ENCODE results near the gene SMYD3. TPM values are rescaled to one million over a fixed set of nuclear protein-coding genes. Genes with fewer than 3 reads are reported as not detected.

Gene SMYD3
- total and polyA plus RNA-seq, 2 of the 4 experiments (the other 2 are of a cell fraction), result 26.5 to 37.6 TPM

- Histone ChIP-seq H4K8ac (ENCODE audit: low read depth in 2 of 2, low read length in 2 of 2) (no peak overlapping the region), H3K79me1 (ENCODE audit: low read depth in 1 of 2, low read length in 2 of 2) (no peaks in the 10 kb centered on the region), H2AK5ac (ENCODE audit: low read depth, low read length) (no peak overlapping the region), H2BK15ac (ENCODE audit: low read depth, low read length) (no peak overlapping the region), H3K4me1 (ENCODE audit: control insufficient read depth, insufficient read depth, low read length) (peaks cover 4% of the 10 kb centered on the region; the same call in 1 of the 2 replicates), H3K27me3 (ENCODE audit: control insufficient read depth, insufficient read depth, low read length) (no peaks in the 10 kb centered on the region), H2AK9ac (replicated peaks; ENCODE audit: low read depth, low read length, poor library complexity) (no peak overlapping the region), H3K9me1 (ENCODE audit: insufficient read depth, low read length) (no peaks in the 10 kb centered on the region), H2AFZ (replicated peaks; ENCODE audit: low read length, poor library complexity) (no peak overlapping the region), H3K14ac (replicated peaks; ENCODE audit: low read depth, low read length) (no peak overlapping the region), H4K20me1 (ENCODE audit: insufficient read depth, low read length) (no peaks in the 10 kb centered on the region), H3K36me3 (ENCODE audit: control insufficient read depth, insufficient read depth, low read length) (no peaks in the 10 kb centered on the region), H3K27ac (ENCODE audit: insufficient read depth, low read length) (no peak overlapping the region), H3K9me3 (ENCODE audit: control insufficient read depth, insufficient read depth, low read length) (no peaks in the 10 kb centered on the region), H2BK120ac (ENCODE audit: low read depth, low read length) (no peak overlapping the region), H3K9ac (ENCODE audit: low read depth, low read length) (no peak overlapping the region), H3K56ac (ENCODE audit: extremely low read depth, insufficient read depth, low read length) (no peak overlapping the region), H3K23ac (ENCODE audit: low read depth, low read length) (no peak overlapping the region), H3K4me2 (ENCODE audit: low read depth, low read length) (no peak overlapping the region), H3K4ac (ENCODE audit: low read depth, low read length) (no peak overlapping the region), H3K4me3 (ENCODE audit: insufficient read depth, low read depth, low read length) (no peak overlapping the region), H2BK5ac (ENCODE audit: low read depth, low read length, poor library complexity, severe bottlenecking) (no peak overlapping the region), H2BK20ac (ENCODE audit: low read depth, low read length) (no peak overlapping the region), H4K91ac (ENCODE audit: insufficient read depth, low read depth, low read length) (no peak overlapping the region), H4K5ac (ENCODE audit: low read depth, low read length) (no peak overlapping the region), H3K18ac (ENCODE audit: low read depth, low read length) (no peak overlapping the region)
- CTCF ChIA-PET, result no interaction called here
- 100% methylated on average over 1 of the region's 3 CpGs; no CpG with 5 or more reads in 1 of the 2 experiments for WGBS, 2 experiments (ENCODE audit: extremely low coverage in 2 of 2, insufficient read length in 1 of 2)
- TF ChIP-seq FOS (IDR thresholded peaks at IDR 0.05; ENCODE audit: low read depth, low read length), result no peak
- no peak for TF ChIP-seq MXI1 (IDR thresholded peaks at IDR 0.05; ENCODE audit: borderline replicate concordance, low read depth, low read length)
- TF ChIP-seq USF2 (IDR thresholded peaks at IDR 0.05; ENCODE audit: low read depth, low read length), result no peak
- no peak for TF ChIP-seq RCOR1 (IDR thresholded peaks at IDR 0.05; ENCODE audit: insufficient replicate concordance, low read length)
- TF ChIP-seq, protein P1, sequence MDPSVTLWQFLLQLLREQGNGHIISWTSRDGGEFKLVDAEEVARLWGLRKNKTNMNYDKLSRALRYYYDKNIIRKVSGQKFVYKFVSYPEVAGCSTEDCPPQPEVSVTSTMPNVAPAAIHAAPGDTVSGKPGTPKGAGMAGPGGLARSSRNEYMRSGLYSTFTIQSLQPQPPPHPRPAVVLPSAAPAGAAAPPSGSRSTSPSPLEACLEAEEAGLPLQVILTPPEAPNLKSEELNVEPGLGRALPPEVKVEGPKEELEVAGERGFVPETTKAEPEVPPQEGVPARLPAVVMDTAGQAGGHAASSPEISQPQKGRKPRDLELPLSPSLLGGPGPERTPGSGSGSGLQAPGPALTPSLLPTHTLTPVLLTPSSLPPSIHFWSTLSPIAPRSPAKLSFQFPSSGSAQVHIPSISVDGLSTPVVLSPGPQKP (IDR thresholded peaks at IDR 0.05; ENCODE audit: borderline replicate concordance, low read depth, low read length), result no peak
- no peak for TF ChIP-seq BHLHE40 (IDR thresholded peaks at IDR 0.05; ENCODE audit: low read depth, low read length)
- TF ChIP-seq MAZ (IDR thresholded peaks at IDR 0.05; ENCODE audit: borderline replicate concordance, low read depth, low read length), result no peak
- TF ChIP-seq POLR2A (IDR thresholded peaks at IDR 0.05; ENCODE audit: low read depth, low read length), result no peak
- no peak for TF ChIP-seq NFE2L2 (IDR thresholded peaks at IDR 0.05; ENCODE audit: low read depth, low read length)
- no peak for TF ChIP-seq RAD21 (IDR thresholded peaks at IDR 0.05; ENCODE audit: low read length)
- TF ChIP-seq CHD1 (IDR thresholded peaks at IDR 0.05; ENCODE audit: low read depth, low read length), result no peak
- TF ChIP-seq CEBPB (IDR thresholded peaks at IDR 0.05; ENCODE audit: low read depth, low read length), result no peak
- no peak for TF ChIP-seq SMC3 (IDR thresholded peaks at IDR 0.05; ENCODE audit: low read depth, low read length)
- TF ChIP-seq, protein P2, sequence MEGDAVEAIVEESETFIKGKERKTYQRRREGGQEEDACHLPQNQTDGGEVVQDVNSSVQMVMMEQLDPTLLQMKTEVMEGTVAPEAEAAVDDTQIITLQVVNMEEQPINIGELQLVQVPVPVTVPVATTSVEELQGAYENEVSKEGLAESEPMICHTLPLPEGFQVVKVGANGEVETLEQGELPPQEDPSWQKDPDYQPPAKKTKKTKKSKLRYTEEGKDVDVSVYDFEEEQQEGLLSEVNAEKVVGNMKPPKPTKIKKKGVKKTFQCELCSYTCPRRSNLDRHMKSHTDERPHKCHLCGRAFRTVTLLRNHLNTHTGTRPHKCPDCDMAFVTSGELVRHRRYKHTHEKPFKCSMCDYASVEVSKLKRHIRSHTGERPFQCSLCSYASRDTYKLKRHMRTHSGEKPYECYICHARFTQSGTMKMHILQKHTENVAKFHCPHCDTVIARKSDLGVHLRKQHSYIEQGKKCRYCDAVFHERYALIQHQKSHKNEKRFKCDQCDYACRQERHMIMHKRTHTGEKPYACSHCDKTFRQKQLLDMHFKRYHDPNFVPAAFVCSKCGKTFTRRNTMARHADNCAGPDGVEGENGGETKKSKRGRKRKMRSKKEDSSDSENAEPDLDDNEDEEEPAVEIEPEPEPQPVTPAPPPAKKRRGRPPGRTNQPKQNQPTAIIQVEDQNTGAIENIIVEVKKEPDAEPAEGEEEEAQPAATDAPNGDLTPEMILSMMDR (conservative IDR thresholded peaks at IDR 0.05; ENCODE audit: low read depth, low read length), result no peak
- TF ChIP-seq MAFK (IDR thresholded peaks at IDR 0.05; ENCODE audit: low read depth, low read length), result no peak
- ATAC-seq (ENCODE audit: low read depth) (no peak), DNase-seq (no peak)
- POLR2A ChIA-PET (ENCODE audit: unreplicated experiment), result no interaction called here
- intact Hi-C loops (cut with micrococcal nuclease) (loop anchor here (10.0 kb wide), 1 partner anchor 183 kb away; no protein-coding TSS in a partner anchor), in situ Hi-C loops (cut with MboI; ENCODE audit: low sequenced_read_pairs) (no loop called here), dilution Hi-C loops (cut with HindIII; ENCODE audit: low sequenced_read_pairs, unreplicated experiment) (no loop called here)
- no TSS peak for BruUV-seq (replicated peaks)
Observed at GRCh38 chr1:245777752-245778151, 729.3 kb downstream of the SMYD3 start.
